ENCODE measurements around the gene ROR1. TPM values are rescaled to one million over a fixed set of nuclear protein-coding genes. Genes with fewer than 3 reads are reported as not detected.

ROR1 gene
- total RNA-seq, 2 experiments from 2014 or later = 0.47 to 1.4 TPM

- DNase-seq (ENCODE audit: low spot score) = no peak
- Histone ChIP-seq H3K4me2 (ENCODE audit: low read length) (no peak overlapping the region), H4K20me1 (ENCODE audit: insufficient read depth, low read length) (no peaks in the 10 kb centered on the region), H3K4me3 (ENCODE audit: low read depth, low read length, poor library complexity, severe bottlenecking) (no peak overlapping the region), H3K4me1 (ENCODE audit: insufficient read depth, low read length, poor library complexity, severe bottlenecking) (no peaks in the 10 kb centered on the region), H3K36me3 (ENCODE audit: insufficient read depth, low read length) (no peaks in the 10 kb centered on the region), H2AFZ (ENCODE audit: low read length) (no peak overlapping the region), H3K9me2 (ENCODE audit: insufficient read depth, low read length) (no peaks in the 10 kb centered on the region), H3K27ac (ENCODE audit: low read depth, low read length, poor library complexity, severe bottlenecking) (no peak overlapping the region), H3K9me3 (ENCODE audit: low read length) (no peaks in the 10 kb centered on the region), H3K79me2 (ENCODE audit: insufficient read depth, low read depth, low read length) (no peaks in the 10 kb centered on the region)
- no TSS peak for BruUV-seq (replicated peaks)
- POLR2A ChIA-PET = interaction anchor here (1.8 kb wide), 1 partner anchor 10 kb away, joined by 5 read pairs; no protein-coding TSS in a partner anchor
- TF ChIP-seq EZH2phosphoT487 (IDR thresholded peaks at IDR 0.05; ENCODE audit: borderline replicate concordance, low read depth, low read length) = no peak
- TF ChIP-seq CTCF (conservative IDR thresholded peaks at IDR 0.05; ENCODE audit: low read length) = no peak
- intact Hi-C loops (cut with micrococcal nuclease; ENCODE audit: unreplicated experiment) = no loop called here
- CTCF ChIA-PET (ENCODE audit: unreplicated experiment) = no interaction called here
Observed at GRCh38 chr1:64112281-64112680, 338.5 kb downstream of the ROR1 start.

GRCh38 chr1:64114012-64114525 is 340.3 kb downstream of the ROR1 start:
- CTCF ChIA-PET (ENCODE audit: unreplicated experiment) = no interaction called here
- H3K9me3 ChIP-seq (ENCODE audit: low read length) = no peaks in the 10 kb centered on the region

More at GRCh38 chr1:64114012-64114525, 340.3 kb downstream of the ROR1 start:
- no peaks in the 10 kb centered on the region for H4K20me1 ChIP-seq (ENCODE audit: insufficient read depth, low read length)
- POLR2A ChIA-PET = no interaction called here
- H3K27ac ChIP-seq (ENCODE audit: low read depth, low read length, poor library complexity, severe bottlenecking) = no peak overlapping the region
- H3K79me2 ChIP-seq (ENCODE audit: insufficient read depth, low read depth, low read length) = no peaks in the 10 kb centered on the region
- no peak overlapping the region for H2AFZ ChIP-seq (ENCODE audit: low read length)
- TF ChIP-seq EZH2phosphoT487 (IDR thresholded peaks at IDR 0.05; ENCODE audit: borderline replicate concordance, low read depth, low read length) = no peak
- no peak for TF ChIP-seq CTCF (conservative IDR thresholded peaks at IDR 0.05; ENCODE audit: low read length)
- intact Hi-C loops (cut with micrococcal nuclease; ENCODE audit: unreplicated experiment) = no loop called here
- no TSS peak for BruUV-seq (replicated peaks)
- no peak for DNase-seq (ENCODE audit: low spot score)
- no peaks in the 10 kb centered on the region for H3K9me2 ChIP-seq (ENCODE audit: insufficient read depth, low read length)
- H3K4me2 ChIP-seq (ENCODE audit: low read length) = no peak overlapping the region
- H3K4me1 ChIP-seq (ENCODE audit: insufficient read depth, low read length, poor library complexity, severe bottlenecking) = no peaks in the 10 kb centered on the region
- no peak overlapping the region for H3K4me3 ChIP-seq (ENCODE audit: low read depth, low read length, poor library complexity, severe bottlenecking)
- H3K36me3 ChIP-seq (ENCODE audit: insufficient read depth, low read length) = no peaks in the 10 kb centered on the region

All from OCI-LY7 (cell line).